ENCODE measurements around the gene RXFP4. TPM values are rescaled to one million over a fixed set of nuclear protein-coding genes. Genes with fewer than 3 reads are reported as not detected.
A peak's percentile ranks its signal among the peaks of the same experiment; 100 is the strongest.

RXFP4 gene
- total and polyA plus RNA-seq, 9 of the 15 experiments (the other 6 are each of a cell fraction or from before 2014, with no cell fraction given): 0.64 TPM; not detected in 8

GRCh38 chr1:155981266-155982088 is 40.0 kb downstream of the RXFP4 start (continued):
- TF ChIP-seq CEBPG (CRISPR knock-in tag; IDR thresholded peaks at IDR 0.05): no peak
- TF ChIP-seq CEBPG (tag; conservative IDR thresholded peaks at IDR 0.05 in 1 of 2, IDR thresholded peaks at IDR 0.05 in 1 of 2): peak in 1 of 2 experiments; percentile 44; a peak in 1 of 4 replicates
- peak; percentile 58 for TF ChIP-seq ZNF592 (IDR thresholded peaks at IDR 0.05)
- no peak for TF ChIP-seq REST (IDR thresholded peaks at IDR 0.05; ENCODE audit: borderline replicate concordance)
- TF ChIP-seq REST (CRISPR knock-in tag; IDR thresholded peaks at IDR 0.05; ENCODE audit: low read depth): no peak
- peak; percentile 23; the same call in 1 of the 2 replicates for TF ChIP-seq ZNF175 (CRISPR knock-in tag; IDR thresholded peaks at IDR 0.05; ENCODE audit: low read depth)
- peak; percentile 68 for TF ChIP-seq CEBPB (tag; IDR thresholded peaks at IDR 0.05)
- no peak for TF ChIP-seq ETV5 (CRISPR knock-in tag; IDR thresholded peaks at IDR 0.05; ENCODE audit: low read depth)
- 0 out of 4 replicates have a peak, but pooled peaks of 1 of the 2 experiments have one; percentile 6 for TF ChIP-seq MLLT1 (IDR thresholded peaks at IDR 0.05)
